ENCODE data around the gene TPP1. TPM values are rescaled to one million over a fixed set of nuclear protein-coding genes. Genes with fewer than 3 reads are reported as not detected.

Gene TPP1
- total and polyA plus RNA-seq, 2 of the 13 experiments (the other 11 are each of a cell fraction or from before 2014, with no cell fraction given), result 13.9 to 74.6 TPM

- intact Hi-C loops (cut with micrococcal nuclease; ENCODE audit: unreplicated experiment) (no loop called here), in situ Hi-C loops (cut with HindIII; ENCODE audit: extremely low pct_ligation_motif_present, low pct_unique_long_range_greater_than_20kb) (no loop called here)
- ATAC-seq (no peak), FAIRE-seq (no peak), DNase-seq (ENCODE audit: low spot score) (no peak)
- no TSS peak for BruUV-seq (replicated peaks)
- Histone ChIP-seq H3K9ac (ENCODE audit: insufficient read depth, low read depth, low read length) (no peak overlapping the region), H3K4me1 (ENCODE audit: insufficient read depth, low read length) (peaks cover 11% of the 10 kb centered on the region), H3K4me3 (replicated peaks in 1 of 3; ENCODE audit: insufficient read depth in 1 of 3, low read depth in 2 of 3, low read length in 3 of 3) (no peak overlapping the region), H3K27me3 (ENCODE audit: control insufficient read depth in 1 of 2, insufficient read depth in 2 of 2, low read length in 2 of 2) (peaks cover 10 to 100% of the 10 kb centered on the region in 2 experiments), H3K36me3 (replicated peaks in 1 of 2; ENCODE audit: control insufficient read depth in 1 of 2, insufficient read depth in 2 of 2, low read length in 2 of 2) (no peaks in the 10 kb centered on the region), H3K4me2 (ENCODE audit: low read depth, low read length) (no peak overlapping the region), H4K20me1 (ENCODE audit: insufficient read depth, low read length) (no peaks in the 10 kb centered on the region; the same call in 1 of the 2 replicates), H3K79me2 (ENCODE audit: insufficient read depth, low read length) (no peaks in the 10 kb centered on the region), H3K9me3 (ENCODE audit: low read length) (no peaks in the 10 kb centered on the region), H2AFZ (ENCODE audit: low read length) (no peak overlapping the region), H3K27ac (ENCODE audit: extremely low read length, insufficient read depth, low read length) (no peak overlapping the region)
- POLR2A ChIA-PET, result interaction anchor here (1.0 kb wide), 1 partner anchor 31 kb away, joined by 3 read pairs; the partner anchor contains the start of gene TPP1
- no peak for TF ChIP-seq ZFX (CRISPR knock-in tag; IDR thresholded peaks at IDR 0.05; ENCODE audit: low read depth)
- TF ChIP-seq ZNF503 (CRISPR knock-in tag; IDR thresholded peaks at IDR 0.05), result no peak
- TF ChIP-seq CAMTA2 (CRISPR knock-in tag; IDR thresholded peaks at IDR 0.05; ENCODE audit: borderline replicate concordance), result no peak
- no peak for TF ChIP-seq FOXA1 (IDR thresholded peaks at IDR 0.05)
- TF ChIP-seq FOXA1 (CRISPR knock-in tag; IDR thresholded peaks at IDR 0.05), result no peak
- no peak for TF ChIP-seq MAZ (IDR thresholded peaks at IDR 0.05; ENCODE audit: borderline replicate concordance, low read depth, low read length)
- TF ChIP-seq MAZ (CRISPR knock-in tag; IDR thresholded peaks at IDR 0.05; ENCODE audit: low read depth), result no peak
- TF ChIP-seq HNRNPH1 (optimal IDR thresholded peaks at IDR 0.05; ENCODE audit: low read depth, low read length), result no peak
- no peak for TF ChIP-seq ZBTB42 (CRISPR knock-in tag; IDR thresholded peaks at IDR 0.05)
- TF ChIP-seq TFE3 (CRISPR knock-in tag; IDR thresholded peaks at IDR 0.05), result no peak
- CTCF ChIA-PET (ENCODE audit: low intra/inter-chr PET ratio, low total read pairs), result no interaction called here
These were observed 30.9 kb upstream of the TPP1 start for GRCh38 chr11:6650104-6650503.

Data from HepG2 (cell line).